ENCODE measurements around the gene GNAS-AS1. TPM values are rescaled to one million over a fixed set of nuclear protein-coding genes. Genes with fewer than 3 reads are reported as not detected.

Gene GNAS-AS1
- total RNA-seq, 1 donor from 2014 or later, result 1.3 TPM

- no peak for TF ChIP-seq CTCF (IDR thresholded peaks at IDR 0.05; ENCODE audit: insufficient read depth, low read length, poor library complexity, severe bottlenecking)
- no peak for DNase-seq (ENCODE audit: low read depth)
- H3K27me3 ChIP-seq (ENCODE audit: control insufficient read depth, insufficient read depth, low read length), result no peaks in the 10 kb centered on the region
- no peak overlapping the region for H3K4me3 ChIP-seq (ENCODE audit: low read depth, low read length)
- no peaks in the 10 kb centered on the region for H3K36me3 ChIP-seq (ENCODE audit: control insufficient read depth, insufficient read depth, low read length)
Measured at GRCh38 chr20:58883241-58883691, 32.6 kb upstream of the GNAS-AS1 start.

- no peak for DNase-seq (ENCODE audit: low read depth)
- no peak for TF ChIP-seq CTCF (IDR thresholded peaks at IDR 0.05; ENCODE audit: insufficient read depth, low read length, poor library complexity, severe bottlenecking)
- Histone ChIP-seq H3K4me3 (ENCODE audit: low read depth, low read length) (no peak overlapping the region), H3K27me3 (ENCODE audit: control insufficient read depth, insufficient read depth, low read length) (no peaks in the 10 kb centered on the region), H3K36me3 (ENCODE audit: control insufficient read depth, insufficient read depth, low read length) (no peaks in the 10 kb centered on the region)
Measured at GRCh38 chr20:58882704-58883089, 32.0 kb upstream of the GNAS-AS1 start.

GRCh38 chr20:58880994-58881752 lies 30.5 kb upstream of the GNAS-AS1 start:
- TF ChIP-seq CTCF (IDR thresholded peaks at IDR 0.05; ENCODE audit: insufficient read depth, low read length, poor library complexity, severe bottlenecking), result no peak
- H3K4me3 ChIP-seq (ENCODE audit: low read depth, low read length), result no peak overlapping the region
- DNase-seq (ENCODE audit: low read depth), result no peak
- H3K27me3 ChIP-seq (ENCODE audit: control insufficient read depth, insufficient read depth, low read length), result no peaks in the 10 kb centered on the region
- H3K36me3 ChIP-seq (ENCODE audit: control insufficient read depth, insufficient read depth, low read length), result no peaks in the 10 kb centered on the region

GRCh38 chr20:58880441-58880840 lies 29.7 kb upstream of the GNAS-AS1 start:
- H3K27me3 ChIP-seq (ENCODE audit: control insufficient read depth, insufficient read depth, low read length), result no peaks in the 10 kb centered on the region
- TF ChIP-seq CTCF (IDR thresholded peaks at IDR 0.05; ENCODE audit: insufficient read depth, low read length, poor library complexity, severe bottlenecking), result no peak
- no peak for DNase-seq (ENCODE audit: low read depth)
- H3K36me3 ChIP-seq (ENCODE audit: control insufficient read depth, insufficient read depth, low read length), result no peaks in the 10 kb centered on the region
- no peak overlapping the region for H3K4me3 ChIP-seq (ENCODE audit: low read depth, low read length)

- H3K4me3 ChIP-seq (ENCODE audit: low read depth, low read length), result no peak overlapping the region
Measured at GRCh38 chr20:58878399-58878798, 27.7 kb upstream of the GNAS-AS1 start.

More at GRCh38 chr20:58878399-58878798, 27.7 kb upstream of the GNAS-AS1 start:
- TF ChIP-seq CTCF (IDR thresholded peaks at IDR 0.05; ENCODE audit: insufficient read depth, low read length, poor library complexity, severe bottlenecking), result no peak
- H3K36me3 ChIP-seq (ENCODE audit: control insufficient read depth, insufficient read depth, low read length), result no peaks in the 10 kb centered on the region
- no peaks in the 10 kb centered on the region for H3K27me3 ChIP-seq (ENCODE audit: control insufficient read depth, insufficient read depth, low read length)
- no peak for DNase-seq (ENCODE audit: low read depth)
